Progenitor cell of endocrine pancreas (in vitro differentiated cells): ENCODE measurements around the gene CNTN5. TPM values are rescaled to one million over a fixed set of nuclear protein-coding genes. Genes with fewer than 3 reads are reported as not detected.

Experiments used
- DNase-seq: peaks from one replicate; pipeline ENCODE4 v3.0.0; 2021; ENCODE audit warnings: low spot score; ENCODE audit not compliant: unreplicated experiment
- H3K27ac Mint-ChIP-seq: 2 replicates; pipeline ENCODE4 v1.8.0; 2021; ENCODE audit warnings: mild to moderate bottlenecking, moderate library complexity, mixed read lengths
- H3K27me3 Mint-ChIP-seq: 2 replicates; pipeline ENCODE4 v1.8.0; 2021; ENCODE audit warnings: mixed read lengths
- H3K36me3 Mint-ChIP-seq: 2 replicates; pipeline ENCODE4 v1.8.0; 2022; ENCODE audit warnings: mixed read lengths; ENCODE audit not compliant: insufficient read depth
- H3K4me1 Mint-ChIP-seq: 2 replicates; pipeline ENCODE4 v1.8.0; 2021; ENCODE audit warnings: low read depth, mixed read lengths
- H3K4me3 Mint-ChIP-seq: 2 replicates; pipeline ENCODE4 v1.8.0; 2021; ENCODE audit warnings: low read depth, mild to moderate bottlenecking, moderate library complexity, mixed read lengths
- H3K9me3 Mint-ChIP-seq: 2 replicates; pipeline ENCODE4 v1.8.0; 2021; ENCODE audit warnings: low read depth, mixed read lengths
- CTCF ChIP-seq: fragments of 200-600 bp; sonication (generic); IDR thresholded peaks from one replicate; pipeline ENCODE4 v1.5.0; 2021; ENCODE audit warnings: antibody characterized with exemption, mild to moderate bottlenecking; ENCODE audit not compliant: unreplicated experiment
- total RNA-seq: library from RNA; stranded (reverse); gene quantifications from 2 replicates; pipeline ENCODE4 v1.2.1, GENCODE V29; 2021

The CNTN5 gene
- total RNA-seq, 1 donor from 2014 or later, result 0.50 TPM

GRCh38 chr11:100353083-100353482 lies 1332.3 kb downstream of the CNTN5 start:
- Mint-ChIP-seq H3K4me1 (peaks cover 2% of the 10 kb centered on the region), H3K27me3 (no peaks in the 10 kb centered on the region), H3K36me3 (no peaks in the 10 kb centered on the region), H3K4me3 (no peak overlapping the region), H3K9me3 (no peaks in the 10 kb centered on the region), H3K27ac (no peak overlapping the region)
- DNase-seq, result no peak
- no peak for TF ChIP-seq CTCF

- Mint-ChIP-seq H3K9me3 (no peaks in the 10 kb centered on the region), H3K36me3 (no peaks in the 10 kb centered on the region), H3K27me3 (no peaks in the 10 kb centered on the region), H3K4me1 (peaks cover 2% of the 10 kb centered on the region), H3K4me3 (no peak overlapping the region), H3K27ac (no peak overlapping the region)
- TF ChIP-seq CTCF, result no peak
- DNase-seq, result no peak
Measured at GRCh38 chr11:100354736-100355135, 1334.0 kb downstream of the CNTN5 start.

- DNase-seq, result no peak
- Mint-ChIP-seq H3K27ac (no peak overlapping the region), H3K27me3 (no peaks in the 10 kb centered on the region), H3K36me3 (no peaks in the 10 kb centered on the region), H3K4me1 (peaks cover 2% of the 10 kb centered on the region), H3K4me3 (no peak overlapping the region), H3K9me3 (no peaks in the 10 kb centered on the region)
- TF ChIP-seq CTCF, result no peak
Measured at GRCh38 chr11:100356035-100356434, 1335.3 kb downstream of the CNTN5 start.

- Mint-ChIP-seq H3K4me1 (peaks cover 2% of the 10 kb centered on the region), H3K4me3 (no peak overlapping the region), H3K27me3 (no peaks in the 10 kb centered on the region), H3K36me3 (no peaks in the 10 kb centered on the region), H3K9me3 (peaks cover under 1% of the 10 kb centered on the region), H3K27ac (no peak overlapping the region)
- DNase-seq, result no peak
- TF ChIP-seq CTCF, result no peak
Measured at GRCh38 chr11:100359281-100359680, 1338.5 kb downstream of the CNTN5 start.

- H3K36me3 Mint-ChIP-seq, result no peaks in the 10 kb centered on the region
- H3K4me1 Mint-ChIP-seq, result no peaks in the 10 kb centered on the region
- no peak for DNase-seq
- H3K27ac Mint-ChIP-seq, result no peak overlapping the region
- peaks cover 3% of the 10 kb centered on the region for H3K9me3 Mint-ChIP-seq
- TF ChIP-seq CTCF, result no peak
- no peaks in the 10 kb centered on the region for H3K27me3 Mint-ChIP-seq
- H3K4me3 Mint-ChIP-seq, result no peak overlapping the region
Measured at GRCh38 chr11:100367892-100368291, 1347.1 kb downstream of the CNTN5 start.
